HG03565 (cell line): ENCODE data around the gene PITPNM1.
"Not testable (repeated sequence)": the region's sequence is repeated elsewhere in the genome, so short reads cannot be mapped to it uniquely, and the experiment has no call there.

Experiments used
- ATAC-seq: cut with Tn5 transposase; IDR thresholded peaks from one replicate; pipeline ENCODE4 v1.9.1; 2021; ENCODE audit warnings: mild to moderate bottlenecking, moderate library complexity; ENCODE audit not compliant: unreplicated experiment

The PITPNM1 gene

GRCh38 chr11:67468056-67468455 is 37.1 kb downstream of the PITPNM1 start:
- ATAC-seq = no peak

DNA sequence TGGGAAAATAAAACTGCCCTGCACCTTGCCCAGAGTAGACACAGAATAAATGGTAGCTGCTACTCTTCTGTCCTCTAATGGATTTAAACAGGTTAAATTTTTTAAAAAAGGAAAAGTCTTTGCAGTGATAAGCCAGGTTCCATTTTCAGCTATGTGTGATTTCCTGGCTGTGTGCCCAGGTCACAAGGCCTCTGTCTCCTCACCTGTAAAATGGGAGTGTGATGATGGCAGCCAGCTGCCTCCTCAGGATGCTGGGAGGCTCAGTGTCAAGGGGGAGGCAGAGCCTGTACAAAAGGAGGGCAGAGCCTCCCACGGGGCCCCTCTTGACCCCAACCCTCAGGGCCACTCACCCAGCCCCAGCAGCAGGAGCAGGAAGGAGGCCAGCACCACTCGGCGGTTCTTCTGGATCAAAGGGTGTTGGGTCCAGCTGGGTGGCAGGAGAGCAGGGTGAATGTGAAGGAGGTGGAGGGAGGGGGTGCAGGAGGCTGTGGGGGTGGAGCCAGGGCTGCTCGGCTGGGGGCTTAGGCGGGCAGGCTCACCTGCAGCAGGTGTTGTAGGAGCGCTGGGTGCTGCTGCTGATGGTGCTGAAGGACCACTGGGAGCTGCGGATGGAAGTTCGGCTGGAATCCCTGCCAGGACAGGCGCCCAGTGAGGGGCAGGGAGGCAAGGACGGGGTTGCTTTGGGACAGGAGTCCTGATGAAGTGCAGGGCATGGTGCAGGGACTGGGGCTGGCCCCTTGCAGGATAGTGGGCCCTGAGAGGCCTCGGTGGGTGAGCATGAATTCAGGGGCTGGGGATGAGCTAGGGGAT is 38.0 kb downstream of the PITPNM1 start:
- no peak for ATAC-seq

DNA sequence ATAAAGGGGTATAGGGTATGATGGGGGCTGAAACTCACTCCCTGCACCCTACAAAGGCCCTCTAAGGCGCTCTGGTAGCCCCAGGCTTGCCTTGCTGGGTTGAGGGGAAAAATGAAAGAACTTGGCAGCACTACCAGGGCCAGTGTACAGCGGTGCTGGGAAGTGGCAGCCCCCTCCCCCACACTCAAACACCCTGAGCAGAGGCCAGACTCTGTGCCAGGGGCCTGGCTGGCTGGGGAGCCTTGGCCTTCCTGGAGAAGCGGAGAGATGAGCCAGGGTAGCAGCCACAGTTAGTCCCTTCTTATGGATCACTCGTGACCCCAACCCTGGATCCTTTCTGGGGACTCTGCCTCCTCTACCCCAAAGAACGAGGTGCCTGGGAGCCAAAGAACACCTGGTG is 38.8 kb downstream of the PITPNM1 start:
- no peak for ATAC-seq

DNA sequence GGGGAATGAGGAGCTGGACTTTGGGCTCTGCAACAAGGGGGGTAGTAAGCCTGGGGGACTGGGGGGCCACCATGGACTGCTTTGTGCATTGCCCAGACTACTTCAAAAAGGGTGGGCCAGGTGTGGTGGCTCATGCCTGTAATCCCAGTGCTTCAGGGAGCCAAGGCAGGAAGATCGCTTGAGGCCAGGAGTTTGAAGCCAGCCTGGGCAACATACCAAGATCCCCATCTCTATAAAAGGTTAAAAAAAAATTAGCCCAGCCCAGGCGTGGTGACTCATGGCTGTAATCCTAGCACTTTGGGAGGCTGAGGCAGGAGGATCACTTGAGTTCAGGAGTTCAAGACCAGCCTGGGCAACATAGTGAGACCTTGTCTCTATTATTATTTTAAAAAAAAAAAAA is 39.6 kb downstream of the PITPNM1 start:
- not testable (repeated sequence) for ATAC-seq

GRCh38 chr11:67465189-67465510 is 40.0 kb downstream of the PITPNM1 start:
- ATAC-seq = no peak

- peak; percentile 36 for ATAC-seq
Measured at GRCh38 chr11:67464411-67465188, 40.6 kb downstream of the PITPNM1 start.

DNA sequence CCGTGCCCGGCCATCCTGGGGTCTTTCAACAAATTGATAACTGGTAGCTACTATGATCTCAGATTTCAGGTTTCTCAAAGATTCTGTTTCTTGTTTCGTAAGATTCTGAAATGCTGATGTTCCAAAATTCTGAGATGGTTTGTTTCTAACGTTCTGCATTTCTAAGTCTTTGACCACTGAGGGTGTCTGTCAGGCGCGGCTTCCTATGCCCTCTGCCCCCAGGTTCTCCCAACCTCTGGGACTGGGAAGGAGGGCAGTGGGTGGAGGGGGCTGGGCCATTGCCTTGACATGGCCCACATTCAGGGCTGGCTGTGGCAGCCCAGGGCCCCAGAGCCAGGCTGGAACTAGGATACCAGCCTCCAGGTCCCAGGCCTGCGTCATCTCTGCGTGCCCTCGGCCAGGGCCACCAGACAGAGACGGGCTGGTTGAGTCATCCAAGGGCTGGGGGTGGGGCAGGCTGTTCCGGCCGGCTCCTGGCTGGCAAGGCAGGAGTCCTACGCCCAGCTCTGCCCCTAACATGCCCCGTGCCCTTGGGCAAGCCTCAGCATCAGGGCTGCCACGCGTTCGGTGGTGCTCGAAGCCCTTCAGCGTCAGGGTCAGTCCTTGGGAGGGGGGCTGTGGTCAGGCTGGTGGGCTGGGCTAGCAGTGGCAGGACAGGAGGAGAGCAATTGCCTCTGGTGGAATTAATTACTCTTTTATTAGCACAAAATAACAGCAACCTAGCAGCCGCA is 41.3 kb downstream of the PITPNM1 start:
- no peak for ATAC-seq

DNA sequence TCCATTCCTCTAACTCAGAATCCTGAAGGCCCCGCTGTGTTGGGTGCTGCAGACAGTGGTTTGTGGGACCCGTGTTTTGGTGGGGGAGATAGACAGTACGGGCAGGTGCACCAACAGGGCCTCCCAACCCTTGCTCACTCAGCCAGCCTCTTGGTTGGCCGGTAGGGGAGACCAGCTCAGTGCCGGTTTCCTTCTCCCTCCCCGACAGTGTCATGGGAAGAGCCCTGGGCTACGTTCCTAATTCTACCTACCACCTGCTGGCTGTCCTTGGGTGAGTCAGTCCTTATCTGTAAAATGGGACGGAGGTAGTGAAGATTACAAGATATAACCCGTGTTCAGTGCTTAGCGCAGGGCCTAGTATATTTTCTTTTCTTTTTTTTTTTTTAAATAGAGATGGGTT is 42.0 kb downstream of the PITPNM1 start:
- ATAC-seq = no peak

DNA sequence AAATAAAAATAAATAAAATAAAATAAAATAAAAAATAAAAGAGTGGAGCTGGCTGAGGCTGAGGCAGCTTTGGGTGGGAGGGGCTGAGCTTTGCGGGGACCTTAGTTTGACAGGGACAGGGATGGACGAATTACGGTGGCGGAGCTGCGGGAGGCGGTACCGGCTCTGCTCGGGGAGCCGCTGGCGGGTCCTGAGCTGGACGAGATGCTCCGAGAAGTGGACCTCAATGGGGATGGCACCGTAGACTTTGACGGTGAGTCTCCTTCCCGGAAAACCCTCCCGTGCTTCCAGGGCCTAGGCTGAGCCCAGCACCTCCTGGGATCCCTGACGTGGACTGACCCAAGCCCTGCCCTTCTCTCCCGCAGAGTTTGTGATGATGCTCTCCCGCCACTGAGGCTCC is 46.9 kb downstream of the PITPNM1 start:
- no peak for ATAC-seq

GRCh38 chr11:67457453-67457852 is 47.7 kb downstream of the PITPNM1 start:
- no peak for ATAC-seq

- no peak for ATAC-seq
Measured at GRCh38 chr11:67456068-67456705, 49.0 kb downstream of the PITPNM1 start.

DNA sequence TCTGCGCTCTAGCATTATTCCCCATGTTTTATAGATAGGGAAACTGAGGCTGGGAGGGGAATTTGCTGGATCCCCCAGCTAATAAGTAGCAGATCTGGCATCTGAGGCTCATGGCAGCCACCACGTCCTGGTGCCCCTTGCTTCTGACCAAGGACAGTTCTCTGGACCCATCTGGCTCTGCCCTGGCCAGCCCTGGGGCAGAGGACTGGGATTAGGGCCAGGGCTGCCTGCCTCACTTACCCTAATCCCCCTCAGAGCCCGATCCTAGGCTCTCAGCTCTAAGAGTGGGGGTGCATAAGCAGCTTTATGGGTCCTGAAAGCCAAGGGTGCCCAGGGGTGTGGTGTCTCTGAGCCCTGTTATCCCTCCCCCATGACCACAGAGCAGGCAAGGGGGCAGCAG is 50.1 kb downstream of the PITPNM1 start, which contains the start of gene CABP4:
CABP4 (plus strand) TSS at position 301 of the 400 bp plus-strand sequence; CDS start at position 371, 70 bp downstream.
- no peak for ATAC-seq

GRCh38 chr11:67453816-67454732 is 51.1 kb downstream of the PITPNM1 start:
- no peak for ATAC-seq

- ATAC-seq = no peak
Measured at GRCh38 chr11:67452141-67452952, 52.8 kb downstream of the PITPNM1 start, which contains the start of gene GPR152. TSS of gene GPR152 (minus strand) at chr11:67452729. CDS start at chr11:67452724, 5 bp downstream.

DNA sequence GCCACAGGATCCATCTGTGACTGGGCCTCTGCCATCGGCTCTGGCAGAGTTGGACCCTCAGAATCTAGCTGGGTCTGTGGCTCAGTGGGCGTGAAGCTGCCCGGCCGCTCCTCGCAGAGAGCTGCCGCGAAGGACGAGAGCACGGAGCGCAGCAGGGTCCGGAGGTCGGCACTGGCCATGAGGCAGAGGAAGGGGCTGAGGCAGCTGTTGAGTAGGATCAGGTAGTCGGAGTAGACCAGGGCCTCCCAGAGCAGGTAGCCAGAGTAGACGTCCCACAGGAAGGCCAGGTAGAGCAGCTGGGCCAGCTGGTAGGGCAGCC is 53.5 kb downstream of the PITPNM1 start:
- ATAC-seq = no peak

DNA sequence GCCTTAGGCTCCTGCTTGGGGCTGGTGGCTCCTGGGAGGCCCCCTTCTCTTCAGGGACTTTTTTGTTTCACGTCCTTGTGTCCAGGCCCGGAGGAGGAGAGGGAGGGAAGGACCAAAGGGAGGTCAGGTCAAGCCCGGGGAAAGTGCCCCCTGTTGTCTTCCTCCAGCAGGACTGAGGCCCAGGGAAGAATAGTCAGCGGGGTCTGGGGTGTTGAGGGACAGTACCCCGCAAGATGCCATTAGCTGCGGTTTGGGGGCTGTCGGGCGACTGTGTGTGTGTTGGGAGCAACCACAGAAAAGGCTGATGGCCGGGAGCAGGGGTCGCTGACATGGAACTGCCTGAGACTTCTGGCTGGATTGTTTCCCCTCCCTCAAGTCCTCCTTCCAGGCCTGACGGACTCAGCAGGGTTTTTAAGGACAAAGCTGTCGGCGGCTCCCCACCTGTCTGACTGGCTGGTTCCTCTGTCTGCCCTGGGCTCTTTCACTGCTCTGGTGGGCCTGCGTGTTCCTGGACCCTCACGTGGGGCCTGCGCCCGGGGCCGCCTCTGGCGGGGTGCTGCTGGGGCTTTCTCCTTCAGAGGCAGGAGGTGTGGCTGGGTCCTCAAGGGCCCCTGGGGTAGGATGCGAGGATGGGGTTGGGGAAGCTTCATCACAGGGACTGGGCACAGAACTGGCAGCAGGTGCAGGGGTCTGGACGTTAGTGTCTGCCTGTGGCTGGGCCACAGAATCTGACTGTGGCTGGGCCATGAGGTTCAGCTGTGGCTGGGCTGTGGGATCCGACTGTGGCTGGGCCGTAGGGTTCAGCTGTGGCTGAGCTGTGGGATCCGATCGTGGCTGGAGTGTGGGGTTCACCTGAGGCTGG is 54.1 kb downstream of the PITPNM1 start:
- ATAC-seq = no peak

GRCh38 chr11:67449116-67449844 is 55.9 kb downstream of the PITPNM1 start:
- ATAC-seq = no peak

GRCh38 chr11:67448220-67448609 is 56.9 kb downstream of the PITPNM1 start:
- no peak for ATAC-seq
